Measurements from ENCODE around the gene ADGRA3.
"Not testable (repeated sequence)": the region's sequence is repeated elsewhere in the genome, so short reads cannot be mapped to it uniquely, and the experiment has no call there.

Gene ADGRA3

DNA sequence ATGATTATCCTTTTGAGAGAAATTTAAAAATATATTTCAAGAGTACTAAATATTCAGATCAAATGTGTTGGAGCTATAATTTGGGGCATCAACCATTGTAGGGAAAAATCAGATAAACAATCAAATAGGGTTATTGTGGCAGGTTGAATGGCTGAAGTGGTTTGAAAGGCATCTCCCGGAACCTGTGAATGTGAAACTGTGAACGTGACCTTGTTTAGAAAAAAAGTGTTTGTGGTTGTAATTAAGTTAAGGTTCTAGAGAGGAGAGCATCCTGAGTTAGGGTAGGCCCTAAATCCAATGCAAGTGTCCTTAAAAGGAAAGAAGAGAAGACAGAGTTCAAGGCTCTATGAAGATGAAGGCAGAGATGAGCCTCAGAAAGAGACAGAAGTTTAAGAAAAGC is 37.4 kb downstream of the ADGRA3 start:
- DNase-seq, result no peak

GRCh38 chr4:22477813-22478182 is 38.1 kb downstream of the ADGRA3 start:
- no peak for DNase-seq

- DNase-seq, result no peak
These were observed 38.6 kb downstream of the ADGRA3 start for GRCh38 chr4:22477136-22477812.

DNA sequence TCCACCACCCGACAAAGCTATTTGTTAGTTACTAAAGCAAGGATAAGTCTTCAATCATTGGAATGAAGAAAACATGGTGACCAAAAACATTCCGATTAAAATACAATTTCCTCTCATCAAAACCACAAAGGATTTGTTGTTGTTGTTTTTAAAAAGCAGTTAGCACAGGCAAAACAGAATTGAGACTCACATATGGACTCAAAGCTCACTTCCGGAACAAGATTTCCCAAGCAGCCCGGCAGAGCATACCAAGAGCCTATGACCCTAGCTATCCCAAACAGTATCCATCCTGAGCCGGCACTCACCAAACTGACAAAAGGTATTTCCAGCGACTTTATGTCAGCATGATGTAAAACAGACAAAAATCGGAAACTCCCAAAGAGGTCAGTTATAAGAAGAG is 39.9 kb downstream of the ADGRA3 start:
- no peak for DNase-seq

GRCh38 chr4:22475311-22475646 is 40.6 kb downstream of the ADGRA3 start:
- DNase-seq, result not testable (repeated sequence)

DNA sequence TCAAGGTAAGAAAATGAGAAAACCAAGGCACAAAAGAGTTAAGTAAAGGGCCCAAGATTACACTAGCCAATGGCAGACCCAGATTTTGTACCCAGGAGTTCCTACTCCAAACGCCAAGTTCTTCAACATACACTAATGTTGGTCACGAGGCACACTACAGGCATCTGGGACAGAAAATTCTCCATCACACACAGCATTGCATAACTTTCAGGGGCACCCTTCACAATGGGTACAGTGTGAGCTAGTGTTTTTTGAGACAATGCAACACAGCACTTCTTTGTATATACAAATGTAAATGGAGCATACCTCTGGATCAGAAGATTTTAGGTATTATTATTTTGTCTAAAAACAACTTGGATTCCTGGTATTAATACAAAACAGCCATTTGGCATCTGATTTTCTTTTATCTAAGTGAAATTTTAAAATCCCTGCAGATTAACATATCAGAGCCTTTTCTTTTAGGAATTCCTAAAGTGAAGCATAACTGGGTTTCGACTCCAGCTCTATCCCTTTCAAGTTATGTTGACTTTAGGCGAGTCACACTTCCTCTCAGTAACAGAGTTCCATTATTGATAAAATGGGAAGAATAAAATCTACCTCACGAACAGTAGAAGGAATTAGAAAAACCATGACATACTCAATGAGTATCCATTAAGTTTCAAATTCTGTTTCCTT is 41.1 kb downstream of the ADGRA3 start:
- no peak for DNase-seq

DNA sequence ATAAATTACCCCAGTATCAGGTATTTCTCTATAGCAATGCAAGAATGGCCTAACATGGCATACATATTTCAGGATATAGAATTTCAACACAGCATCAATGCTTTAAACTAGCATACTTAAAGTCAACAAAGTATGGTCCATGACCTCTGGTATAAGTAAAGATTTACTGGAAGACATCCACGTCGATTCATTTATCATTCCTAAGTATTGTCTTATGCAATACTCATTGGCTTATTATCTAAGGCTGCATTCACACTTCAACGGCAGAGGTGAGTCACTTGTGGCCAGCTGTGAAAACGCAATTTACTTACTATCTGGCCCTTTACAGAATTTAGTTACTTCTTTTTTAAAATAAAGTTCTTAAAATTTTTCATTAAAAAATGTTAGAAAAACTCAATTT is 42.6 kb downstream of the ADGRA3 start:
- no peak for DNase-seq

DNA sequence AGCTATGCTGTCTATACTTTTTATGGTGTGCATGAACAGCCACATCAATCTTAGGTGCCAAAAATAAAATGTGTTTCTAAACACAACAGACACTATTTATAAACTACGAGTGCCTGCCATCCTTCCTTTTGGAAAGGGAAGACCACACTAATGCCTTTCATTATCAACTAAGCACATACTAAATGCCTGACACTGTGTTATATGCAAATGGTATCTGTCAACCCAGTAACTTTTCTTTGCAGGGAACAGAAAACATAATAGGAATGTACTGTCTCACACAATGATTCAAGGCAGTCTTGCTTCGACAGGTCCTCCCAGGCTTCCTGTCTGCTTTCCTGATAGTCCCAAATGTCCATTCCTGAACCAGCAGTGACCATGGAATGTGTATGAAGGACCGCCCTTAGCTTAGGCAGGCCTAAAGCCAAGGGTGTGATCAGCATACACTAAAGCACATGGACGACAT is 43.8 kb downstream of the ADGRA3 start:
- no peak for DNase-seq

GRCh38 chr4:22471419-22471818 is 44.4 kb downstream of the ADGRA3 start:
- DNase-seq, result no peak

- DNase-seq, result no peak
These were observed 49.3 kb downstream of the ADGRA3 start for GRCh38 chr4:22466581-22466980.

GRCh38 chr4:22465996-22466395 is 49.9 kb downstream of the ADGRA3 start:
- no peak for DNase-seq

GRCh38 chr4:22465349-22465748 is 50.5 kb downstream of the ADGRA3 start:
- no peak for DNase-seq

DNA sequence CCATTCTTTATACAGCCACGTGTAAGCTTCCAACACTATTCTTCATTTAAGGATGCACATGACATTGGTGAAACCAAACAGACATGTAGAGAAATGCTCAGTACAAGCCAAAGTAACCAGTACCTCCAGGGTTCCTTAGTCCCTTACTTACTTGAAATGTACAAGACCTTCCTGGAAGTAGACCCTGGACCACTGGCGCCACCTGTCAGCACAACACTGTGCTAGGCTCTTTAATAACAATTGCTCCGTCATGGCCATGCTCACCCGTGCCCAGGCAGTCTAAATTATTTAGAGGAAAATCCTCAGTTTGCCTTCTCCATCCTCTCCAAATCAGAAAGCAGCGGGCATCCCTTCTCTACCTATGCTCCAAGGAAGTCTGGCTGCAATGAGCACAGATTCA is 52.7 kb downstream of the ADGRA3 start:
- no peak for DNase-seq

DNA sequence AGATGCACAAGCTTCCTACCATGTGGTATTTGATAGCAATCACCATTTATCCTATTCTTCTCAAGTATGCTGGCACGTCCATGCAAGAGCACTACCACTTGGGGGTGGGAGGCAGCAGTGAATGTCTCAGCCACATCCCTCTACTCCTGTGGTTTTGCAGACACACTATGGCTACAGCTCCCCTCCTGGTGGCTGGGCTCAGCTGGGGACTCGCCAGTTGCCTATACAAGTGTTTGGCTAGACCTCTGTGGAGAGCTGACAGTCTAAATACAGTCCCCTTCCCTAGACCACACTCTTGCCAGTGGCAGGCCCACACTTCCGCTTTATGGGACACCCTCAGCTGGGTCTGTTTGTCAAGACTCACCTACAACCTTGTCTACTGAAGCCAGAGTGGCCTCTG is 53.2 kb downstream of the ADGRA3 start:
- DNase-seq, result no peak

DNA sequence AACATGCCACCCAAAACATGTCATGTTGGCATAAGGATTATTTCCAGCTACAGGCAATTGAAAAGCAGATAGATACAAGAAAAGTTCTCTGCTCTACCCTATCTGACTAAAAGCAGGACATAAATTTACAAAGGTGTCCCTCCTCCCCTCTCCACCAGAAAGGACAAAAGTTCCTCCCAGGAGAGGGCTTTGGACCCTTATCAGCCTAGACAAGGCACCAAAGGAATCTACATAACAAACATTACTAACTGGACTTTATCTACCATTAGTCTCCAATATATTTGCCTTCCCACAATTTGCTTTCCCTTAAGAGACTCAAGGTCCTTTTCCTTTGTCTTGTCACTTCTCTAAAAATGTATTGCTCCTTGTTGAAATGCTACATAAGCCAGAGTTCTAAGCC is 55.6 kb downstream of the ADGRA3 start:
- no peak for DNase-seq

- DNase-seq, result no peak
These were observed 57.8 kb downstream of the ADGRA3 start for GRCh38 chr4:22458098-22458497.

DNA sequence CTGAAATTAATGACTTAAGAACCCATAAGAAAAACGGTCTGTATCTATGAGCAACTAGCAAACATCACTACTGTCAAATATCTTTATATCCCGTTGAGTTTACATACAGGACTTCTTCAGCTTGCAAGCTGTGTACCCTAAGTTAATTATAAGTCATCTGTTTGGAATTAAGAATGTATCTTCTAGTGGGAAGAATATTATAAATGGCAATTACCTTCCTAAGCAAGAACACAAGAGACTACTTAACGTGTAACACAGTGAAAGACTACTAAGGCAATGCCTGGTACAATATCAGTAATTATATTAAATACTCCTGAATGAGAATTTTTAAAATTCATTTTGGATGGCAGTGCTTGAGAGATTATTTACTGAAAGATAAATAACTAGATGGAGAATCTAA is 58.5 kb downstream of the ADGRA3 start:
- no peak for DNase-seq

DNA sequence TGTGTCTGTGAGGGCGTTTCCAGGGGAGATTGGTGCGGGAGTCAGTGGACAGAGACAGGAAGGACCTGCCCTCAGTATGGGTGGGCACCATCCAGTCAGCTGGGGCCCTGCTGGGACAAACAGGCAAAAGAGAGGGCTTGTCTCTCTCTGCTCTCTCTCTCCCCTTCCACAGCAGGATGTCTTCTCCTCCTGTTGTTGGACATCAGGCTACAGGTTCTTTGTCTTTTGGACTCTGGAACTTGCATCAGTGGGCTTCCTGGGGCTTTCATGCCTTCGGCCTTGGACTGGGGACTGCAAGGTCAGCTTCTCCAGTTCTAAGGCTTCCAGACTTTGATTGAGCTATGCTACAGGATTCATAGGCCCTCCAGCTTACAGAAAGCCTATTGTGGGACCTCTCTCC is 59.6 kb downstream of the ADGRA3 start:
- no peak for DNase-seq

- no peak for DNase-seq
These were observed 60.9 kb downstream of the ADGRA3 start for GRCh38 chr4:22454955-22455354.

DNA sequence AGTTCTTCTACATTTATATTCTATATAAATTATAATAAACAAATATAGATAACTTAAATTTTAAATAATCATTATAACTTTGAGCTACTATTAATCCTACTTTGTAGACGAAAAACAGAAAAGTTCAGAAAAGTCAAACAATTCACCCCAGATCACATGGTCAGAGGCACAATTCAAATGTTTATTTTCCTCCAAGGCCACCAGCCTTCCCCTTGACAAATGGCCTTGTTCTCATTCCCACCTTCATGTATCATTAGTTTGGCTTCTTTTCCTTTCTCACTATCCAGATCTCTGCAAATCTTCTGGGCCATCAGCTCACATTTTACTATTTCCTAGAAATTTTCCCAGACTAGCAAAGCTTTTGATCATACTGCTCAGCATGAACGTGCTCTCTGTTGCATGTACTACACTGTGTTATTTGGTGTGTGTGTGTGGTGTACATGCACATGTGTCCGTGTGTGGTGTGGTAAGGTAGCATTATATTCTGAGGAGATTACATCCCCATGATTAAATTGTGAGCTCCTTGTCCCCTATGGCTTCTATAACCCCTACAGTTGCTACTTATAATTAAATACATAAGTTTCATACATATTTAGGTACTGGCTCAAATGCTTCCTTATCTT is 61.5 kb downstream of the ADGRA3 start:
- no peak for DNase-seq

GRCh38 chr4:22444813-22445212 is 71.1 kb downstream of the ADGRA3 start:
- DNase-seq, result no peak

- DNase-seq, result no peak
These were observed 72.9 kb downstream of the ADGRA3 start for GRCh38 chr4:22442956-22443355.

DNA sequence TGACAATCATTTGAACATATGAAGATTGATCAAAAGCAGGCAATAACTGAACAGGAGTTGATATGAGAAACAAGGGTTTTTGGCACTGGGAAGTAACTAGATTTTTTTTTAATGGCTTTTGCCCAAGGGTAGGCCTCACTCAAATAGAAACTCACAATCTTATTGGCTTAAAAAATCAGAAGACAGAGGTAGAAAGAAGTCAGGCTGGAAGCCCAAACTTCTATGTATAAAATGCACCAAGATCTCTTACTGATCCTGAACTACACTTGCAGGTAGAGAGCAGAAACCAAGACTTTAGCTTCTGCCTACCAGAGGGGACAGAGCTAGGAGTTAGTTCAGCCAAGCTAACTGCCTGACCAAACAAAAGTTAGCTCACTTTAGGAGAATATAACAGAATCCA is 74.9 kb downstream of the ADGRA3 start:
- DNase-seq, result no peak

- no peak for DNase-seq
These were observed 75.9 kb downstream of the ADGRA3 start for GRCh38 chr4:22439947-22440346.

GRCh38 chr4:22435652-22436051 is 80.2 kb downstream of the ADGRA3 start:
- DNase-seq, result no peak
